SU-DHL-6 (cell line): Measurements from ENCODE around the gene CHRM3.

Source experiments
- H2AFZ ChIP-seq: fragments of 200-600 bp; sonication (generic); 2 replicates; pipeline ENCODE4 v1.6.1; 2014; ENCODE audit warnings: low read depth, mild to moderate bottlenecking, moderate library complexity, mixed read lengths, antibody characterized with exemption, low read length; ENCODE audit not compliant: severe bottlenecking
- H3F3A ChIP-seq: fragments of 200-600 bp; shearing (Covaris generic); 2 replicates; pipeline ENCODE4 v1.6.0; 2016; ENCODE audit warnings: antibody characterized with exemption, mild to moderate bottlenecking; ENCODE audit not compliant: insufficient read depth
- H3K27ac ChIP-seq: fragments of 200-600 bp; sonication (generic); 2 replicates; pipeline ENCODE4 v1.5.1; 2016; ENCODE audit warnings: low read depth, mild to moderate bottlenecking, low read length, moderate library complexity, mixed read lengths
- H3K27me3 ChIP-seq: fragments of 200-600 bp; sonication (generic), shearing (Covaris generic); 2 replicates; pipeline ENCODE4 v1.6.0; 2014; ENCODE audit warnings: mild to moderate bottlenecking, low read length
- H3K36me3 ChIP-seq: fragments of 200-600 bp; sonication (generic); 2 replicates; pipeline ENCODE4 v1.6.1; 2014; ENCODE audit warnings: mild to moderate bottlenecking, low read length, mixed read lengths
- H3K4me2 ChIP-seq: fragments of 300-600, 200-600 bp; shearing (Covaris generic), sonication (generic); 2 replicates; pipeline ENCODE4 v1.6.0; 2014; ENCODE audit warnings: low read length, low read depth, mild to moderate bottlenecking; ENCODE audit not compliant: poor library complexity, severe bottlenecking
- H3K4me3 ChIP-seq: fragments of 200-600 bp; sonication (generic); 2 replicates; pipeline ENCODE4 v1.5.1; 2014; ENCODE audit warnings: antibody characterized with exemption, low read length, mild to moderate bottlenecking, mixed read lengths; ENCODE audit not compliant: insufficient read depth, poor library complexity, severe bottlenecking
- H3K79me2 ChIP-seq: fragments of 200-600 bp; sonication (generic); 2 replicates; pipeline ENCODE4 v1.6.1; 2014; ENCODE audit warnings: mild to moderate bottlenecking, low read length, moderate library complexity; ENCODE audit not compliant: insufficient read depth
- H3K9ac ChIP-seq: fragments of 200-600 bp; sonication (generic); 2 replicates; pipeline ENCODE4 v1.7.0; 2014; ENCODE audit warnings: mild to moderate bottlenecking, low read length
- H3K9me2 ChIP-seq: fragments of 200-600 bp; sonication (generic); replicated peaks from 2 replicates; pipeline ENCODE4 v1.6.1; 2014; ENCODE audit warnings: low read length; ENCODE audit not compliant: insufficient read depth
- H3K9me3 ChIP-seq: fragments of 200-600 bp; sonication (generic); 2 replicates; pipeline ENCODE4 v1.6.1; 2014; ENCODE audit warnings: low read length, mixed read lengths; ENCODE audit not compliant: insufficient read depth
- H4K20me1 ChIP-seq: fragments of 200-600 bp; sonication (generic); 2 replicates; pipeline ENCODE4 v1.6.1; 2014; ENCODE audit warnings: low read depth, mild to moderate bottlenecking, antibody characterized with exemption, low read length, moderate library complexity, mixed read lengths
- CTCF ChIP-seq: fragments of 200-600 bp; sonication (generic); IDR thresholded peaks from one replicate; pipeline ENCODE4 v1.5.1; 2017; ENCODE audit warnings: antibody characterized with exemption, mild to moderate bottlenecking, low read length, moderate library complexity; ENCODE audit not compliant: insufficient read depth, poor library complexity, severe bottlenecking
- EZH2phosphoT487 ChIP-seq: fragments of 200-600 bp; sonication (generic), shearing (Covaris generic); conservative IDR thresholded peaks from 2 replicates; pipeline ENCODE4 v1.6.1; 2018; ENCODE audit warnings: mild to moderate bottlenecking, antibody characterized with exemption, low read length, moderate library complexity, mixed read lengths

CHRM3 gene

GRCh38 chr1:239386453-239387303 is at the start of gene CHRM3:
Gene CHRM3 (plus strand): TSS chr1:239386568. CDS start chr1:239907452, 520,884 bp downstream.
- H3K4me2 ChIP-seq, result no peak within 1 kb of the TSS
- no peak for TF ChIP-seq EZH2phosphoT487
- no peak for TF ChIP-seq CTCF
- H3K9me2 ChIP-seq, result no peaks in the 10 kb centered on the region
- no peak within 1 kb of the TSS for H2AFZ ChIP-seq
- no peaks in the 10 kb centered on the region for H4K20me1 ChIP-seq
- H3K9me3 ChIP-seq, result no peaks in the 10 kb centered on the region
- H3K27ac ChIP-seq, result no peak within 1 kb of the TSS
- H3F3A ChIP-seq, result no peaks in the 10 kb centered on the region
- H3K36me3 ChIP-seq, result no peaks in the 10 kb centered on the region
- no peak within 1 kb of the TSS for H3K9ac ChIP-seq
- H3K27me3 ChIP-seq, result no peaks in the 10 kb centered on the region
- no peak within 1 kb of the TSS for H3K4me3 ChIP-seq
- H3K79me2 ChIP-seq, result no peaks in the 10 kb centered on the region

DNA sequence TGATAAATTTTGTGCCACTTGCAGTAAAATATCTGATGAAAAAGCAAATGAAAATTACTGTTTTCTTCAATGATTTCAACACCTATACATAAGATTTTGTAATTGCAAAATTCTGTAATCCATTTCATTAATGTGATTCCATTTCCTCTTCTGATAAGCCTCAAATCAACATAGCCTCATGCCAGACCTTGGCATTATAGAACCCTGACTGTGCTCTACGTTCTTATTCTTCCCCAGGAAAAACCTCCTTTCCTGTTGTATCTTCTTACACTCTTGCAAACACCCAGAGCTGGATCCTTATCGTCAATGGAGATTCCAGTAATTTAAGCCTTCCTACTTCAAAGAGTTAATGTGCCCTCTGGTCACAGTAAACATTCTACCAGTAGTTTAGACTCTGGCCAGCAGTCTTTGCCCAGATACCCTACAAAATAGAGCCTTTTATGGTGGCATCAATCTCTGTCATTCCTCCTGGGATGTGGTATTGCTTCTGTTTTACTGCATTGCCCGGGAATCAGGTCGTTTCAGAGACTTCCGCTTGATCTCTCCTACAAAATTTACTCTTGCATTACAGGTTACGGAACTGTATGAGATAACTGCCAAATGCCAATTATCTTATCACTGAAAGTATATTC is 48.5 kb upstream of the CHRM3 start:
- Histone ChIP-seq H3K9ac (no peak overlapping the region), H3K9me2 (no peaks in the 10 kb centered on the region), H3K27me3 (no peaks in the 10 kb centered on the region), H3K36me3 (no peaks in the 10 kb centered on the region), H3K9me3 (no peaks in the 10 kb centered on the region), H3K27ac (no peak overlapping the region), H2AFZ (no peak overlapping the region), H4K20me1 (no peaks in the 10 kb centered on the region), H3K4me3 (no peak overlapping the region), H3K79me2 (no peaks in the 10 kb centered on the region), H3F3A (no peaks in the 10 kb centered on the region), H3K4me2 (no peak overlapping the region)
- TF ChIP-seq EZH2phosphoT487 (no peak), CTCF (no peak)

GRCh38 chr1:239347776-239348175 is 38.6 kb upstream of the CHRM3 start:
- Histone ChIP-seq H3K4me3 (no peak overlapping the region), H3K36me3 (no peaks in the 10 kb centered on the region), H3K9me3 (no peaks in the 10 kb centered on the region), H3K27me3 (no peaks in the 10 kb centered on the region), H3K79me2 (no peaks in the 10 kb centered on the region), H3K9me2 (no peaks in the 10 kb centered on the region), H4K20me1 (no peaks in the 10 kb centered on the region), H3F3A (no peaks in the 10 kb centered on the region), H2AFZ (no peak overlapping the region), H3K27ac (no peak overlapping the region), H3K4me2 (no peak overlapping the region), H3K9ac (no peak overlapping the region)
- TF ChIP-seq CTCF (no peak), EZH2phosphoT487 (no peak)
